IPS-18a (cell line): Measurements from ENCODE around the gene SVOPL.

ENCODE experiments used
- H3K27ac ChIP-seq: one replicate; pipeline ENCODE4 v1.5.1; 2013; ENCODE audit warnings: low read length
- H3K27me3 ChIP-seq: one replicate; pipeline ENCODE4 v1.6.1; 2013; ENCODE audit warnings: mild to moderate bottlenecking, low read length; ENCODE audit not compliant: control insufficient read depth, insufficient read depth
- H3K36me3 ChIP-seq: one replicate; pipeline ENCODE4 v1.6.1; 2013; ENCODE audit warnings: low read depth, low read length; ENCODE audit not compliant: control insufficient read depth
- H3K4me1 ChIP-seq: one replicate; pipeline ENCODE4 v1.6.1; 2013; ENCODE audit warnings: low read depth, low read length; ENCODE audit not compliant: control insufficient read depth
- H3K4me3 ChIP-seq: one replicate; pipeline ENCODE4 v1.5.1; 2013; ENCODE audit warnings: low read length
- H3K9ac ChIP-seq: one replicate; pipeline ENCODE4 v1.6.1; 2013; ENCODE audit warnings: mild to moderate bottlenecking, low read length, moderate library complexity
- H3K9me3 ChIP-seq: one replicate; pipeline ENCODE4 v1.6.1; 2013; ENCODE audit warnings: low read depth, low read length; ENCODE audit not compliant: control insufficient read depth

The SVOPL gene

GRCh38 chr7:138602451-138602850 lies 98.7 kb downstream of the SVOPL start:
- no peaks in the 10 kb centered on the region for H3K36me3 ChIP-seq
- peaks cover 5% of the 10 kb centered on the region for H3K9me3 ChIP-seq
- no peak overlapping the region for H3K9ac ChIP-seq
- no peaks in the 10 kb centered on the region for H3K4me1 ChIP-seq
- H3K27me3 ChIP-seq = no peaks in the 10 kb centered on the region
- no peak overlapping the region for H3K4me3 ChIP-seq
- no peak overlapping the region for H3K27ac ChIP-seq

DNA sequence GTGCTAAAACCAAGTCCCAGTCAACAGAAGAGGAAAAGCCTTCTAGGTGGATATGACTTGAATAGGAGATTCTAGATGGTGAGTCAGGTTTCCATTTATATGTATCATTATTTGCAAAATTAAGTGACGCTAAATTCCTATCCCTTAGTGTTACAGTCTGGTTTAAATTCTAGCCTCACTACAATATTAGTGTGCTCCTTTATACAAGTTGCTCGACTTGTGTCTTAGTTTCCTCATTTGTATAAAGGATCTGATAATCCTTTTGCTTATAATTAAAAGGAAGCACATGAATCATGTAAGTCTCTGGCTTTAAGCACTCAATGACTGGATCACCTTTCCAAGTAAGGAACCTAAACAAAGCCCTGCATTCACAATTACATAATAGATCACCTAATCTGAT lies 105.7 kb downstream of the SVOPL start:
- no peak overlapping the region for H3K9ac ChIP-seq
- H3K27ac ChIP-seq = no peak overlapping the region
- H3K4me1 ChIP-seq = no peaks in the 10 kb centered on the region
- H3K27me3 ChIP-seq = no peaks in the 10 kb centered on the region
- no peaks in the 10 kb centered on the region for H3K9me3 ChIP-seq
- no peak overlapping the region for H3K4me3 ChIP-seq
- no peaks in the 10 kb centered on the region for H3K36me3 ChIP-seq

- H3K9me3 ChIP-seq = no peaks in the 10 kb centered on the region
- no peak overlapping the region for H3K4me3 ChIP-seq
- H3K27me3 ChIP-seq = no peaks in the 10 kb centered on the region
- H3K27ac ChIP-seq = no peak overlapping the region
- H3K36me3 ChIP-seq = peaks cover 24% of the 10 kb centered on the region
- no peaks in the 10 kb centered on the region for H3K4me1 ChIP-seq
- H3K9ac ChIP-seq = no peak overlapping the region
Observed at GRCh38 chr7:138590154-138590553, 111.0 kb downstream of the SVOPL start.

- H3K9ac ChIP-seq = no peak overlapping the region
- no peak overlapping the region for H3K27ac ChIP-seq
- H3K4me3 ChIP-seq = no peak overlapping the region
- no peaks in the 10 kb centered on the region for H3K9me3 ChIP-seq
- H3K4me1 ChIP-seq = no peaks in the 10 kb centered on the region
- H3K36me3 ChIP-seq = peaks cover 35% of the 10 kb centered on the region
- no peaks in the 10 kb centered on the region for H3K27me3 ChIP-seq
Observed at GRCh38 chr7:138588986-138589385, 112.2 kb downstream of the SVOPL start.

- Histone ChIP-seq H3K27me3 (no peaks in the 10 kb centered on the region), H3K27ac (no peak overlapping the region), H3K9ac (no peak overlapping the region), H3K36me3 (peaks cover 50% of the 10 kb centered on the region), H3K4me3 (no peak overlapping the region), H3K4me1 (no peaks in the 10 kb centered on the region), H3K9me3 (no peaks in the 10 kb centered on the region)
Observed at GRCh38 chr7:138587485-138587884, 113.7 kb downstream of the SVOPL start.

DNA sequence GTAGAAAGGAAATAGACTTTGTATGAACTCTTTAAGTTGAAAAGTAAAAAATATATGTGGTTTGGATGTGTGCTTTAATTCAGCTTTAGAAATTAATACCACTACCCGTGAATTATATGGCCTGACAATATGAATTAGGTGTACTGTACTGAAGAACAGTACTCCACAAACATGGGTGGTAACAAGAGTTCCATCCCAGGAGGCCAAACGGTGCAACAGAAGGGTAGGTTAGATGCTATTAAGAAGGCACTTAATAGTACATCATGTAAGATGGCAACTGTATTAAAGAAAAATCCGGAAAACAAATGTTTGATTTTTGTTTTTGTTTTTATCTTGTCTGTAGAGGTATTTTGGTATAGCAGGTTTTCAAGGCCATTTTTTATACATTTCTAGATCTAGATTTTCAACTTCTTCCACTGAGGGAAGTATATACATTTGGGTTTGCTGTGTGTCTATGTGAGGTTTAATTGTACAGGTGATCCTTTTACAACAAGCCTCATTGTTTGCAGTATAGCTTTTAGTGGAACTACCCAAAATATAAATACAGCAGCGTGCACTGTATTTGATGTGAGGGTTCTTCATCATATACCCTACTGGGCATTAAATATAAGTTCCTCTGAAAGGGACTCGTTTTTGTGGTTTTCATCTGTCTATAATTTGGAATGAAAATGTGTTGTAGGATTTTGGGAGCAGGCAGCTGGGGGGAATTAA lies 115.7 kb downstream of the SVOPL start:
- Histone ChIP-seq H3K9me3 (no peaks in the 10 kb centered on the region), H3K4me3 (no peak overlapping the region), H3K27me3 (no peaks in the 10 kb centered on the region), H3K27ac (no peak overlapping the region), H3K36me3 (peaks cover 68% of the 10 kb centered on the region), H3K9ac (no peak overlapping the region), H3K4me1 (no peaks in the 10 kb centered on the region)

DNA sequence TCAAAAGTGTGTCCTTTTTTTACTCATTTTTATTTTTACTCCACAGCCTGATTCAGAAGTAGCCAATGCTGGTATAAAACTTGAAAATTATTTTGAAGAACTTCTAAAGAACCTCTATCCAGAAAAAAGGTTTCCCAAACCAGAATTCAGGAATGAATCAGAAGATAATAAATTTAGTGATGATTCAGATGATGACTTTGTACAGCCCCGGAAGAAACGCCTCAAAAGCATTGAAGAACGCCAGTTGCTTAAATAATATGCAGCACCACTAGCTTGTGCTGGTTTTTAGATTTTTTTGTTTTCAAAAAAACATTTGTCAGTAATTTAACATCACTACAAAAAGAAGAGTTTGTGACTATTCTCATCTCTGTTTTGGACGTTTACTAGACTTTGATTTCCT lies 116.5 kb downstream of the SVOPL start:
- Histone ChIP-seq H3K4me1 (no peaks in the 10 kb centered on the region), H3K4me3 (no peak overlapping the region), H3K9ac (no peak overlapping the region), H3K36me3 (peaks cover 76% of the 10 kb centered on the region), H3K9me3 (no peaks in the 10 kb centered on the region), H3K27me3 (no peaks in the 10 kb centered on the region), H3K27ac (no peak overlapping the region)

- Histone ChIP-seq H3K4me3 (no peak overlapping the region), H3K9ac (no peak overlapping the region), H3K27ac (no peak overlapping the region), H3K4me1 (no peaks in the 10 kb centered on the region), H3K36me3 (peaks cover 80% of the 10 kb centered on the region), H3K27me3 (no peaks in the 10 kb centered on the region), H3K9me3 (no peaks in the 10 kb centered on the region)
Observed at GRCh38 chr7:138584283-138584682, 116.9 kb downstream of the SVOPL start.

- Histone ChIP-seq H3K36me3 (peaks cover 95% of the 10 kb centered on the region), H3K4me1 (no peaks in the 10 kb centered on the region)
Observed at GRCh38 chr7:138581065-138581464, 120.1 kb downstream of the SVOPL start.

GRCh38 chr7:138579671-138580070 lies 121.5 kb downstream of the SVOPL start:
- no peaks in the 10 kb centered on the region for H3K9me3 ChIP-seq
- H3K27ac ChIP-seq = no peak overlapping the region
- H3K9ac ChIP-seq = no peak overlapping the region
- H3K4me1 ChIP-seq = no peaks in the 10 kb centered on the region
- H3K36me3 ChIP-seq = peaks cover 94% of the 10 kb centered on the region
- H3K4me3 ChIP-seq = no peak overlapping the region
- H3K27me3 ChIP-seq = no peaks in the 10 kb centered on the region

More at GRCh38 chr7:138581065-138581464, 120.1 kb downstream of the SVOPL start:
- no peaks in the 10 kb centered on the region for H3K9me3 ChIP-seq
- no peak overlapping the region for H3K9ac ChIP-seq
- no peak overlapping the region for H3K27ac ChIP-seq
- no peaks in the 10 kb centered on the region for H3K27me3 ChIP-seq
- H3K4me3 ChIP-seq = no peak overlapping the region

DNA sequence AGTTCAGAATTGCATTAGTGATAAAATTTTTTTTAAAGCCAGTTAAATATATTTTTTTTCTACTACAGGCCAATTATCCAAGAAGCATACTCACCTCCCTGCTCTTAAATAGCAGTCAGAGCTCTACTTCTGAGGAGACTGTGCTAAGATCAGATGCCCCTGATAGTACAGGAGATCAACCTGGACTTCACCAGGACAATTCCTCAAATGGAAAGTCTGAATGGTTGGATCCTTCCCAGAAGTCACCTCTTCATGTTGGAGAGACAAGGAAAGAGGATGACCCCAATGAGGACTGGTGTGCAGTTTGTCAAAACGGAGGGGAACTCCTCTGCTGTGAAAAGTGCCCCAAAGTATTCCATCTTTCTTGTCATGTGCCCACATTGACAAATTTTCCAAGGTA lies 122.0 kb downstream of the SVOPL start:
- Histone ChIP-seq H3K36me3 (peaks cover 94% of the 10 kb centered on the region), H3K9me3 (no peaks in the 10 kb centered on the region), H3K27ac (no peak overlapping the region), H3K27me3 (no peaks in the 10 kb centered on the region), H3K4me1 (no peaks in the 10 kb centered on the region), H3K4me3 (no peak overlapping the region), H3K9ac (no peak overlapping the region)

GRCh38 chr7:138575897-138576428 lies 125.2 kb downstream of the SVOPL start:
- Histone ChIP-seq H3K4me1 (no peaks in the 10 kb centered on the region), H3K4me3 (no peak overlapping the region), H3K27me3 (no peaks in the 10 kb centered on the region), H3K9ac (no peak overlapping the region), H3K9me3 (no peaks in the 10 kb centered on the region), H3K36me3 (peaks cover 97% of the 10 kb centered on the region), H3K27ac (no peak overlapping the region)
